Suppressor macrophage (primary cell): ENCODE measurements around the gene IL1F10.

Source experiments
- DNase-seq, 4 experiments: peaks; one replicate each; pipeline ENCODE4 v3.0.0-alpha.2; 2020 to 2022

Gene IL1F10

DNA sequence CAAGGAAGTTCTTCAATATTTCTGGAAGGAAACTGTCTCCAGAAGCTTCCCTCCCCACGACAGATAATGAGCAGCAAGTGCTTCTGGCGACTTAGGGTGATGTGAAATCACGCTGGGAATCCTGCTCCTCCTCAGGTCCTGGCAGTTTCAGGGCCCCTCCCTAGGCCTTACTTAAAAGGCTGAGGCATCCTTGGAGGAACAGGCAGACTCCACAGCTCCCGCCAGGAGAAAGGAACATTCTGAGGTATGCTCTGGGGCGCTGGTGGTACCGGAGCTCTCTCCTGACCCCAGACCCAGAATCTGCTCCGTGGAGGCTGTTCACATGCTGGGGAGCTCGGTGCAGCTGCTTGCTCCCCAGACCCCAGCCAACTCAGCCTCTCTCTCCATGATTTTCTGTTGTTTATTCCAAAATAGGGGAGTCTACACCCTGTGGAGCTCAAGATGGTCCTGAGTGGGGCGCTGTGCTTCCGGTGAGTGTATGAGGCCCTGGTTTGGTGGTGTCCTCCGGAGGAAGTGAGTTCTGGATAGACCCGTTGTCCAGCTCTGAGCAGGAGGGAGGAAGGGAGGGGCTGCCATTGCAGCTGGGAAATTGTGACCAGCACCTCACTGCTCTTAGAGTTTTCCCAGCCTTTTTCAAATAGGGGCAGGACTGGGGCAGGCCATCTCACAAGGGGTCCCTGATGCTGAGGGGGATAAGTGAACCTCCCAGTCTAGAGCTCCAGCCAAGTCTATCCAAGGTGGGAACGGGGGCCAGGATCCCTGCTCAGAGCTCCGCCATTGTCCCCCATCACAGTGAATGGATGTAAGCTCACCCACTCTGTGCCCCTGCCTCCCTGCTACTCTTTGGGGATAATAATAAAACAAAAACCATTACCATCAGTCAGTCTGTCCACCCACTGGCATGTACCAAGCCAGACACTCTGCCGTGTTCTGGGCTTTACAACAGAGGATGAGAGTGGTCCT lies 8.5 kb upstream of the IL1F10 start, which contains the start of gene IL36RN:
TSS of gene IL36RN (plus strand) at position 201 of the 963 bp plus-strand sequence. CDS start at position 442, 241 bp downstream.
- DNase-seq, result no peak

DNA sequence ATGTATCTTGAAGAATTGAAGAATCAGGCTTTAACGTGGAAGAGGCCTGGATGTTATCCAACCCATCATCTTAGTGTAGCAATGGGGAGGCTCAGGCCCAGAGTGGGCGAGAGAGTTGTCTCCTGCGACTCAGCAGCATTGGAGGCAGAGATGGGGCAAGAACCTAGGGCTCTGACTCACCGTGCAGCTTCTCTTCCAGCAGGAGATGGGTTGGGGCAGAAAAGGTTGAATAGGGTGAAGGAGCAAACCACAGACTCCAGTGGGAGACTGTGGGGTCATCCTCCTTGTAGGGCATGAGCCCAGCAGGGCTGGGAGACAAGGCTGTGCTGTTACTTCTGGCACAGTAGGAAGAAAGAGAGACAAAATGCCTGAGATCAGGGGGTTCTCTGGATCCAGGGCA lies 7.4 kb upstream of the IL1F10 start:
- DNase-seq, result peak; percentile 69 to 86 (median 84)

DNA sequence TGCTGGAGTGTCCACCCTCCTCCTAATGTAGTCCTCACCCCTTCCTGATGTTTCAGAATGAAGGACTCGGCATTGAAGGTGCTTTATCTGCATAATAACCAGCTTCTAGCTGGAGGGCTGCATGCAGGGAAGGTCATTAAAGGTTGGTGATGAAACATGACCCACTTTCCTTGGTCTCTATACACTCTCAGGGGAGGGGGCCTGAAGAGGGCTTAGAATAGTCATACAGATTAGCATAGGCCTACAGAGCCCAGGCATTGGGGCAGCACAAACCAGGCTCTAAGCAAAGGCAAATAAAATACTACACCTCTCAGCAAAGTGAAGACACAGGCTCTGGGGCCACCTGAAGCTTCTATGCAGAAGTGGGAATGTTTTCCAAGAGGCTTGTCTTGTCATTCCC lies 7.0 kb upstream of the IL1F10 start:
- DNase-seq, result no peak

DNA sequence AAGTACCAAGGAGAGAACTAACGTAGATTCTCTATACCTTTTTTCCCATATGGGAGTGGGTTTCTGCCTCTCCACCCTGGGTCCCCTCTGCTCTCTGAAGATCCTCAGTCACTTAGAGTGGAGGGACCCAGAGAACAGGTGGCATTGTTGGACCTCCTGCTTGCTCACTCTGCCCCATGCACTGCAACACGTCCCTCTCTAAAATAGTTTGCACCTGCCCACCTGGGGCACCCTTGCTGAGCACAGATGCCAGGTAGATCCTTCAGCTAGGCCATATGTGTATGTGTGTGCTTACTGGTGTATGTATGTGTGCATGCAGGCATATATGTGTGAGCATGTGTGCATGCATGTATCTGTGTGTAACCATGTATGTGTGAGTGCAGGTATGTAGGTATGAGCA lies 6.5 kb upstream of the IL1F10 start:
- no peak for DNase-seq

DNA sequence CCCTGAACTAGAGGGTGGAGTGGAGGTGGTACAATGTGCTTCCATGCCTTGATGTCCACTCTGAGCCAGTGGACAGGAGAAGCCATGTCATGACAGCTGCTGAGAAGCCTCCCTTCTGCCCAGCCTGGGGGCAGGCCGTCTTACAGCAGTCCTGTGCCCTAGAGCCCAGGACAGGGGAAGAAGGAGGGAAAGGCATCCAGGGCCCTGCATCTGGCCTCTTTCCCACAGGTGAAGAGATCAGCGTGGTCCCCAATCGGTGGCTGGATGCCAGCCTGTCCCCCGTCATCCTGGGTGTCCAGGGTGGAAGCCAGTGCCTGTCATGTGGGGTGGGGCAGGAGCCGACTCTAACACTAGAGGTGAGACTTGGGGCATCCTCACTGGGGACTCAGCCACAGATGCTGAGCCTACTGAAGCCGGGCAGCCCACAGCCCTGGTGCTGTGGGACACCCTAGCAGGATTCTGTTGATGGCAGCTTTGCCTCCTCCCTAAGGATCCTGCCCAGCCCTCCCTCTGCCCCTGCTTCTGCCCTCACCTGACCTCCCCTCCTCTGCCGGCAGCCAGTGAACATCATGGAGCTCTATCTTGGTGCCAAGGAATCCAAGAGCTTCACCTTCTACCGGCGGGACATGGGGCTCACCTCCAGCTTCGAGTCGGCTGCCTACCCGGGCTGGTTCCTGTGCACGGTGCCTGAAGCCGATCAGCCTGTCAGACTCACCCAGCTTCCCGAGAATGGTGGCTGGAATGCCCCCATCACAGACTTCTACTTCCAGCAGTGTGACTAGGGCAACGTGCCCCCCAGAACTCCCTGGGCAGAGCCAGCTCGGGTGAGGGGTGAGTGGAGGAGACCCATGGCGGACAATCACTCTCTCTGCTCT lies 5.6 kb upstream of the IL1F10 start:
- DNase-seq, result no peak

DNA sequence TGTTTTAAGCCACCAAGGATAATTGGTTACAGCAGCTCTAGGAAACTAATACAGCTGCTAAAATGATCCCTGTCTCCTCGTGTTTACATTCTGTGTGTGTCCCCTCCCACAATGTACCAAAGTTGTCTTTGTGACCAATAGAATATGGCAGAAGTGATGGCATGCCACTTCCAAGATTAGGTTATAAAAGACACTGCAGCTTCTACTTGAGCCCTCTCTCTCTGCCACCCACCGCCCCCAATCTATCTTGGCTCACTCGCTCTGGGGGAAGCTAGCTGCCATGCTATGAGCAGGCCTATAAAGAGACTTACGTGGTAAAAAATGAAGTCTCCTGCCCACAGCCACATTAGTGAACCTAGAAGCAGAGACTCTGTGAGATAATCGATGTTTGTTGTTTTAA lies 3.5 kb upstream of the IL1F10 start:
- DNase-seq, result no peak

DNA sequence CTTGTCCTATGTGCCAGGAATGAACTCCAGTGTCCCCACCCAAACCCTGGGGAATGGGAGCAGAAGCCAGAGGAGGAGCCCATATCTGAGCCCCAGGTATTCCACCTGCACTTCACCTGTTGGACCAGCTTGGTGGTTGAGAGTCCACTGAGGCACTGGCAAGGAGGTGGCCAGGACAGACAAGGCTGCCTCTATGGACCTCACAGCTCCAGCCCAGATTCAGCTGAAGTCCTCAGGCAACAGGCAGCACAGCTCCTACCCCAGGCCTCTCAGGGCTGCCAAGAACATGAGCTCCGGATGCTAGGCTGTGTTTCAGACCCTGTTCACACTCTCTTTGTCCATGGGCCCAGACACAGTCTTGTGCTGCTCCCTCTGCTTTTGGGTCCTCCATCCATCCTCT lies 2.9 kb upstream of the IL1F10 start:
- DNase-seq, result no peak

DNA sequence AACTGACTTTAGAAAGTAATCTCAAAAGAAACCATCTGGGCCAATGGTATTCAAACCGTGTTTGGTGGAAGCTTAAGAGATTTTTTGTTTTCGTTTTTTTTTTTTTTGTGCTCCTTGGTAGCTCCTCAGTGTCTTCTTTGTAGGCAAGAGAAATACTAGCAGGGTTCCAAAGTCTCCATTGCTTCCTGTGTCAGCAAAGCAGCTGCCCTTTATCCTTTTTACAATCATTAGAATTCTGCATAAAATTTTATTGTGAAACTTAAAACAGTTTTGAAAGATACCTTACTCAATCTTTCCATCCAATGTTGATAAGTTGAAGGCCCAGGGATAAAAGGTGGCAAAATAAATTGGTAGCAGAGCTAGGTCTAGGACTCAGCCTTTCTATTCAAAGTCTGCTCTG lies 479 bp downstream of the IL1F10 start:
- DNase-seq, result no peak

DNA sequence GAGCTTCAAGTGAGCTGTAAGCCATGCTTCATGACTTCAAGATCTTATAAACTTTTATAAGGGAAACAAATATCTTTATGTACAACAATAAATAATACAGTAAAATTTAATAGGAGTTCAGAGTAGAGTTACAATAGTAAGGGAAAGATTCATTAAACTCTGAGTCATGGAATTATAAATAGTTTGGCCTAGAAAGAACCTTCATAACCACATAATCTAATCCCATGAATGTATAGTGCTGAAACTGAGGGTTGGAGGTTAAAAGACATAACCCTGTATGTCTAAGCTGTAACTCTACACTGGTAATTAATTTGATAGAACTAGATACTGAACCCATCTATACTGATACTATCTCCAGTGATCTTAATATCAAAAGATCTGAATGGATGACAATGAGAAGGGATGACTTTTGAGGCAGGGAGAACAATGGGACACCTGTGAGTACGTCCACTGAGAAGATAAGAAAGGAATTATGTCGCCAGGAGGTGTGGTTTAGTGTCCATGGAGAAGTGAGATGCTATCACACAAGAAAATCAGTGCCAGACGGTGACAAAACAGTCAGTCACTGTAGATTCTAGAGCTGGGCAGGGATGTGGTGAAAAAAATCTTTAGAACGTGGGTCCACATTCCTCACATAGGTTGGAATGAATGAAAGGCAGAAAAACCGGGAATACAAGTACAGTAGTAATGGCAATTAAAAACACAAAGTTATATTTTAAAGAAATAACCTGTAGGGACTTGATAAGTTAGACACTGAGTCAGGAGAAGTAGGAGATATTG lies 1.1 kb downstream of the IL1F10 start:
- DNase-seq, result no peak

DNA sequence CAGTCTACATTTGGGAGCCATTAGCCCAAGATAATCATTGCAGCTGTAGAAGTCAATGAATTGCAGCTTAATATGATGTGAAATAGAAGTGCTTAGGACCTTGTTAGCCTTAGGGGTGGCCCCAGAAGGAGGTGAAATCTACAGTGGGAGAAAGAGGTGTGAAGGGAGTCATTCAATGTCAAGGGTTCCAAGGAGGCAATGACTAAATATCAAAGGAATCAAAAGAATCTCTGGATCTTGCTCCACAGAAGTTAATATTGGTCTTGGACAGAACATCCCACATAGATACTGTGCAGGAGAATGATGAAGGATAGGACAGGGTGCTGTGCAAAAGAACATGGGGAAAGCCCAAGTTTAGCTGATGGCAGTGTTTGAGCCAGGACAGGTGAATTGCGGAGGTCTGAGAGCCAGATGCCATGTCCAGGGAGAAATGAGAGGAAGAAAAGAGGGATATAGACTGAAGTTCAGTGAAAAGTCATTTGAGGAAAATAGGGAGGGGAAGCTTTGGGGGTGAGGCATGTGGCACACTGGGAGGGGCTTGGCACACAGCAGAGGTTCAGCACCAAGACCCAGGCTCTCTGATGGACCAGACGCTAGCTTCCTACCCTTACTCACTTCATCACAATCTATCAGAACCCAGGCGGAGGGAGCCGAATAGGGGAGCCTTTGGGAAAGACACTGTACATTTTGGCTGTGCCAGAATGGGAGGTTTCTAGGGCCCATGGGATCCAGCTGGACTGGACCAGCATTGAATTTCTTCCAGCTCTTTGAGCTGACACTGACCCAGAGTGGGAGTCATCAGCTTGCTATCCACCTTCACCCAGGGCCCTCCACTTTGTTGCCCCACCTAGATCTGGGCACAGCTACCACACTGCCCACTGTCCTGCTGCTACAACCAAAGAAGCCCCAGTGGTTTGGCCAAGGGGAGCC lies 2.2 kb downstream of the IL1F10 start:
- DNase-seq, result no peak

DNA sequence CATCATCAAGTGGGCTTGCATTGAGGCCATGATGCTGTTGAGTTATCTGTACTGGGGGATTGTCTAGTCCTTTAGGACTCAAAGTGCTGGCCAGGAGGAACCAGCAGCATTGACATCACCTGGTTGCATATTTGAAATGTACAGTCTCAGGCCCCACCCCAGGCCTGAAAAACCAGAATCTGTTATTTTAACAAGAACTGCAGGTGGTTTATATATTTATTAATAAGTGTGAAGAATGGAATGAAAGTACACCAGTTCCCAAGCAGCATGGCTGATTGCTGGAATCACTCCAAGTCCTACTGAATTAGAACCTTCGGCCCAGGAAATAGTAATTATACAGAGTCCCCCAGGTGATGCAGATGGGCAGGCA lies 2.8 kb downstream of the IL1F10 start:
- DNase-seq, result no peak

DNA sequence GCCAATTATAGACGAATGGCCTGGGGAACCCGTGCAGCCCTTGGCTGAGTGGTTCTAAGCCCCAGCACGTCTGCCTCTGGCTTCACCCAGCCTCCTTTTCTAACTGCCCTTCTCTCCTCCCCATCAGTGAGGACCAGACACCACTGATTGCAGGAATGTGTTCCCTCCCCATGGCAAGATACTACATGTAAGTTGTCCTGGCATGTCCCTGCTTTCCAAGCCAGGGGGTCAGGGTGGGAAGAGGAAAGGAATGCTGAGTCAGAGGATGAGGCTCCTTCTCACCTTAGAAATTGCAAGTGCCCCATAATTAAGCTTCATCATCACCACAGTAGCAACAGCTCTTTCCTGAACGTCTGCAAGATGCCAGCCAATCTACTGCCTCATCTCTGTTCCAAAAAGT lies 4.8 kb downstream of the IL1F10 start:
- no peak for DNase-seq

DNA sequence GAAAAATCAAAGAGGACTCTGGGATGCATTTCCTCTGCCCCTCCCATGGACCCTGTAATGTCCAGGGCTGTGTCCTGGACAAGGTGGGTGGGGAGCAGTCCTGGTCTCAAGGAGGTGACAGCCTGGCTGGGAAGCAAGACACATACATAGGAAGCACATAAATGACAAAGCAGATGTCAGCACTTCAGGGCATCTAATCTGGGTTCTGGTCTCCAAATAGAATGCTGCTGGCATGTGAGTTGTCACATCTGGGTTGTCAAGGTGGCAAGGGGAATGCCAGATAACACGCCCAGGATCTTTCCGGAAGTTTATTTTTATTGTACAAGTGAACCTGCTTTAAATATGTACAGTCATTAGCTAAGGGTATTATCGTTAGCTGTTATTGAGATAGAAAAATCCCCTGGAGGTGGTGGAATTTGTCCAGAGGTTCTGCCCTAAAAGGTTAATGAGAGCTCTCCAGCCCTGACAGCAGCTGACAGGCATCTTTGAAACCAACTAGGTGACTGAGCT lies 5.6 kb downstream of the IL1F10 start:
- DNase-seq, result no peak

DNA sequence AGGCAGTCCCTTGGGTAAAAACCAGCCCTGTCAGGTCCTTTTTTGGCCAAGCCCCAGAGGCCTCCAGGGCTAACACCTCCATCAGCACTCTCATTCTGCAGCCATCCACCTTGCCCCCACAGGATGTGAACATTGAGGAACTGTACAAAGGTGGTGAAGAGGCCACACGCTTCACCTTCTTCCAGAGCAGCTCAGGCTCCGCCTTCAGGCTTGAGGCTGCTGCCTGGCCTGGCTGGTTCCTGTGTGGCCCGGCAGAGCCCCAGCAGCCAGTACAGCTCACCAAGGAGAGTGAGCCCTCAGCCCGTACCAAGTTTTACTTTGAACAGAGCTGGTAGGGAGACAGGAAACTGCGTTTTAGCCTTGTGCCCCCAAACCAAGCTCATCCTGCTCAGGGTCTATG lies 7.3 kb downstream of the IL1F10 start:
- DNase-seq, result no peak

DNA sequence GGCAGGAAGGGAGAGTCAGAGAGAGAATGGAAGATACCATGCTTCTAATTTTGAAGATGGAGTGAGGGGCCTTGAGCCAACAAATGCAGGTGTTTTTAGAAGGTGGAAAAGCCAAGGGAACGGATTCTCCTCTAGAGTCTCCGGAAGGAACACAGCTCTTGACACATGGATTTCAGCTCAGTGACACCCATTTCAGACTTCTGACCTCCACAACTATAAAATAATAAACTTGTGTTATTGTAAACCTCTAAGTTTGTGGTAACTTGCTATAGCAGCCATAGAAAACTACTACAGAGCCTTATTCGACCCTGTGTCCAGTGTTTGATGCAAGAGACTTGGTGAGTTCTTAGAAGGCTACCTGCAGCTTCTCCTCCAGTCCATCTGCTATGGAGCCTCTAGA lies 7.8 kb downstream of the IL1F10 start:
- no peak for DNase-seq

DNA sequence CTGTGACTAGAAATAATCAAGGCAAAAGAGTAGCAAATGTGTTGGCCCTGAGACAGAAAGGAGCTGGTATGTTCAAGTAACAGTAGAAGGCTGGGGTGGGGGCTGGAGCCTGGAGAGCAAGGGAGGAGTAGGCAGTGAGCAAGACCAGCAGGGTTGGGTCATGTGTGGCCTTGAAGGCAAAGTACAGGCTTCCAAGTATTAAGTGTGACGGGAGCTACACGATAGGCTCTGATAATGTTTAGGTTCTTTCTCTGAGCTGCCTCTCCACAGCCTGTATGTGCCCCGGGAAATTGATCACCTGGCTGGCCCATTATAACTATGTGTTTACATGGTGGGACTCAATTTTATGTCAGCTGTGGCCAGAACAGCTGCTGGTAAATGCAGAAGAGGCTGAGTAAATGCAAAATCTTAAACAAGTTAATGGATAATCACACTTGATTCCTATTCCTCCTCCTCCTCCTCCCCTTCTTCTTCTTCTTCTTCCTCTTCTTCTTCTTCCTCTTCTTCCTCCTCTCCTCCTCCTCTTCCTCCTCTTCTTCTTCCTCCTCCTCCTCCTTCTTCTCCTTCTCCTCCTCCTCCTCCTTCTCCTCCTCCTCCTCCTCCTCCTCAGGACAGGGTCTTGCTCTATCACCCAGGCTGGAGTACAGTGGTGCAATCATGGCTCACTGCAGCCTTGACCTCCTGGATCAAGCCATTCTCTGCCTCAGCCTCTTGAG lies 9.3 kb downstream of the IL1F10 start:
- peak in 1 of 4 experiments; percentile 18 for DNase-seq

DNA sequence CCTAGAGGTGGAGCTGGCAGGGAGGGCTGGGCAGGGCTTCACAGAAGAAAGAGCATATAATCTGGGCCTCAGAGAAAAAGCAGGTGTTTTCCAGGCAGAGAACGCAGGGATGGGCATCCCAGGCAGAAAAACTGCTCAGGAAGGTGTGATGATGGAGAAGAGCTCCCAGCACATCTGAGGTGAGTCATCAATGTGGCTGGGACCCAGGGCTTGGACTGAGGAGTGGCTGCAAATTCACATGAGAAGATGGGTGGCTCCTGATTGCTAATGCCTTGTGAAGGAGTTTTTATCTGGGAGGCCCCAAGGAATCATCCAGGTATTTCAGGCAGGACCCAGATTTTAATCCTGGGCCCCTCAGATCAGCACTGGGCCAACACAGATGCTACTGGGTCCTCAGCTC lies 10.2 kb downstream of the IL1F10 start:
- DNase-seq, result no peak

DNA sequence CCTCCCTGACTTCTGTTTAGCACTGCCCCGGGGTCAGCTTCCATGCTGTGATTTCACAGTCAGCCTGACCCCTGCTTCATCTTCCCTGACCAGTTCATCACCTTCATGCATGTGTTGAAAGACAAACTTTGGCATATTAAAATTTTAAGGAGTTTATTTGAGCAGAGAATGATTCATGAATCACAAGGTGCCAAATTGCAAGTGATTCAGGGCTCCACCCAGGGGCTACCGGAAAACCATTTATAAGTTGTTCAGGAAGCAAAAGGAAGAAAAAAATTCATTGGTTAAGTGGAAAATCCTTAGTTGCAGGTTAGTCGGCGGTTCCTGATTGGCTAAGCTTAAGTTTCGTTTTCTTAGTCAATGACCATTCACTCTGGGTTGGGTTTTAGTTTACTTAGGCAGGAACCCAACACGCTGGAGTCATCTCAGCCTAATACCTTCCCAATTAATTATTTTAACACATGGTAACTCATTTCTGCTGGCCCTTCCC lies 10.6 kb downstream of the IL1F10 start:
- peak in 2 of 4 experiments; percentile 16 to 33 for DNase-seq

DNA sequence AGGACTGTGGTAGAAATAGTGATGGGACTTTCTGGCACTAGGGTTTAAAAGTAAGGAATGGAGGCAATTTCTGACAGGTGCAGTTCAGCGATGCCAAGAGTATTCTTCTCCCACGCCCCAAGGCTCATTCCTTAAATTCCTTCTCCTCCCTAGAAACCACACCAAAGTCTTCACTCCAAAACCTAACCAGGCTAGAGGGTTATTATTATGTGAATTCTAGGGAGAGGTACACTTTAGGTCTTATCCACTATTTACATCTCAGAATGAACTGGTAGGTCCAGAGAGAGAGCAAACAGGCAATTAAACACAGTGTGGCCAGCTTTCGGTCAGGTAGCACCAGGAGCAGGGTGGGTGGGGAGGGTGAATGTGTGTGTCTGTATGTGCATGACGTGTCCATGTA lies 11.4 kb downstream of the IL1F10 start:
- DNase-seq, result no peak

DNA sequence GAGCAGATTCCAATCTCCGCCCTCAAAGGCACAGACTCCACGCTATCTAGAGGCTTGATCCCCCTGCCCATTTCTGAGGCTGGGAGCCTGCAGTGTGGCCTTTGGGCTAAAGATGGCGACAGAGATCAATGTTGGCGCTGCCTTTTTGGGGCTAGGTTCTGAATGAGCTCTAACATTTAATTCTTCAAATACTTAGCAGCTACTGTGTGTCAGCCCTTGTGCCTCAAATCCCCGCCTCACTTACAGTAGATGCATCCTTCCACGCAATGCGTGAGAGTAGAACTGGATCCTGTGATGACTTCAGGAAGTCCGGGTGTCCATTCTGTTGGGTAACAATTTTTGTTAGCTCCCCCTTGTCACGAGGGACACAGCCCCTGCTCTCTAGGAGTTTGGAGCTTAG lies 12.4 kb downstream of the IL1F10 start:
- DNase-seq, result peak; percentile 72 to 79 (median 76)
